Ascending aorta (tissue), 2 donors: ENCODE measurements around the gene BTBD7. TPM values are rescaled to one million over a fixed set of nuclear protein-coding genes. Genes with fewer than 3 reads are reported as not detected.
A peak's percentile ranks its signal among the peaks of the same experiment; 100 is the strongest.

Source experiments
- DNase-seq, 2 donors: peaks; one replicate each; pipeline ENCODE4 v3.0.0-alpha.2; 2019; ENCODE audit warnings: low spot score in 2 of 2
- H3K27ac ChIP-seq, 2 donors: fragments of 200-600 bp; sonication (generic); one replicate each; pipeline ENCODE4 v1.5.1; 2016 to 2017; ENCODE audit warnings: mild to moderate bottlenecking in 1 of 2
- H3K27me3 ChIP-seq: fragments of 200-600 bp; sonication (generic); one replicate; pipeline ENCODE4 v1.5.1; 2017
- H3K36me3 ChIP-seq, 2 donors: fragments of 200-600 bp; sonication (generic); one replicate each; pipeline ENCODE4 v1.5.1; 2016
- H3K4me1 ChIP-seq, 2 donors: fragments of 200-600 bp; sonication (generic); one replicate each; pipeline ENCODE4 v1.5.1; 2016 to 2017; ENCODE audit warnings: mild to moderate bottlenecking in 1 of 2
- H3K4me3 ChIP-seq, 2 donors: fragments of 200-600 bp; sonication (generic); one replicate each; pipeline ENCODE4 v1.5.1; 2016 to 2017; ENCODE audit warnings: mild to moderate bottlenecking in 1 of 2
- H3K9me3 ChIP-seq, 2 donors: fragments of 200-600 bp; sonication (generic); one replicate each; pipeline ENCODE4 v1.5.1; 2016
- CTCF ChIP-seq, 3 experiments: fragments of 200-600 bp in 2 of 3; fragments of 450-650 bp in 1 of 3; sonication (generic) in 2 of 3; IDR thresholded peaks; one replicate each; pipeline ENCODE4 v1.5.1; 2016 to 2019; ENCODE audit warnings: antibody characterized with exemption in 3 of 3, mild to moderate bottlenecking in 1 of 3, moderate library complexity in 1 of 3
- intact Hi-C: fragments of 100-400 bp; cut with DNase I; formaldehyde crosslinking; loops from one replicate; pipeline ENCODE4 v1.15.1; 2023
- total RNA-seq: library from RNA; depleted of rRNA; stranded (reverse); fragments of >200 nt; gene quantifications from one replicate; pipeline ENCODE4 v1.1.0, GENCODE V29; 2016

Gene BTBD7
- total RNA-seq, 1 donor from 2014 or later = 17.2 TPM

- intact Hi-C loops = no loop called here
- no peaks in the 10 kb centered on the region for H3K9me3 ChIP-seq
- no peaks in the 10 kb centered on the region for H3K4me1 ChIP-seq
- DNase-seq = no peak
- H3K27me3 ChIP-seq = no peaks in the 10 kb centered on the region
- no peaks in the 10 kb centered on the region for H3K36me3 ChIP-seq
- no peak overlapping the region for H3K27ac ChIP-seq
- H3K4me3 ChIP-seq = no peak overlapping the region
- TF ChIP-seq CTCF (IDR thresholded peaks at IDR 0.05) = no peak
Observed at GRCh38 chr14:93343266-93343665, 10.4 kb upstream of the BTBD7 start.

GRCh38 chr14:93337884-93338283 lies 5.0 kb upstream of the BTBD7 start:
- TF ChIP-seq CTCF (IDR thresholded peaks at IDR 0.05) = no peak
- Histone ChIP-seq H3K9me3 (no peaks in the 10 kb centered on the region), H3K4me3 (no peak overlapping the region), H3K27me3 (no peaks in the 10 kb centered on the region), H3K36me3 (no peaks in the 10 kb centered on the region), H3K4me1 (peaks cover 0 to 4% of the 10 kb centered on the region in 2 donors), H3K27ac (no peak overlapping the region)
- intact Hi-C loops = no loop called here
- no peak for DNase-seq

GRCh38 chr14:93337143-93337753 lies 4.4 kb upstream of the BTBD7 start:
- no peak for DNase-seq
- no peaks in the 10 kb centered on the region for H3K27me3 ChIP-seq
- H3K36me3 ChIP-seq = no peaks in the 10 kb centered on the region
- no peak for TF ChIP-seq CTCF (IDR thresholded peaks at IDR 0.05)
- no peak overlapping the region for H3K27ac ChIP-seq
- H3K9me3 ChIP-seq = no peaks in the 10 kb centered on the region
- H3K4me1 ChIP-seq = peaks cover 0 to 4% of the 10 kb centered on the region in 2 donors
- intact Hi-C loops = no loop called here
- H3K4me3 ChIP-seq = no peak overlapping the region

GRCh38 chr14:93333631-93334103 lies 831 bp upstream of the BTBD7 start:
- no peaks in the 10 kb centered on the region for H3K36me3 ChIP-seq
- H3K27ac ChIP-seq = peak overlapping the region; percentile 86 to 97
- TF ChIP-seq CTCF (IDR thresholded peaks at IDR 0.05) = no peak

GRCh38 chr14:93332397-93332852 lies 411 bp downstream of the BTBD7 start:
- Histone ChIP-seq H3K27ac (peak overlapping the region; percentile 86 to 97), H3K4me1 (peaks cover 0 to 25% of the 10 kb centered on the region in 2 donors), H3K4me3 (peak overlapping the region; percentile 85 to 91), H3K27me3 (no peaks in the 10 kb centered on the region), H3K36me3 (no peaks in the 10 kb centered on the region), H3K9me3 (no peaks in the 10 kb centered on the region)
- intact Hi-C loops = loop anchor here (2.0 to 5.0 kb wide), 3 partner anchors 148 to 750 kb away; partner anchors contain the start of genes DDX24, IFI27L1, ITPK1 and LYSET
- TF ChIP-seq CTCF (IDR thresholded peaks at IDR 0.05) = no peak
- peak in 1 of 2 donors; percentile 71 for DNase-seq

More at GRCh38 chr14:93333631-93334103, 831 bp upstream of the BTBD7 start:
- H3K4me3 ChIP-seq = peak overlapping the region; percentile 85 to 91
- H3K4me1 ChIP-seq = peaks cover 0 to 25% of the 10 kb centered on the region in 2 donors
- no peaks in the 10 kb centered on the region for H3K27me3 ChIP-seq
- no peaks in the 10 kb centered on the region for H3K9me3 ChIP-seq
- DNase-seq = no peak
- intact Hi-C loops = loop anchor here (1.0 to 5.0 kb wide), 4 partner anchors 126 to 749 kb away; partner anchors contain the start of genes DDX24, GON7, IFI27L1 and ITPK1
